Uterus (tissue), 4 donors: ENCODE measurements around the gene GTPBP3. TPM values are rescaled to one million over a fixed set of nuclear protein-coding genes. Genes with fewer than 3 reads are reported as not detected.
"Not testable (repeated sequence)": the region's sequence is repeated elsewhere in the genome, so short reads cannot be mapped to it uniquely, and the experiment has no call there.

ENCODE experiments used
- DNase-seq, 2 donors: peaks; one replicate each; pipeline ENCODE4 v3.0.0-alpha.2; 2019 to 2020
- H3K27ac ChIP-seq, 2 donors: fragments of 200-600 bp; sonication (generic); 1 replicate in 1 of 2; 2 replicates in 1 of 2; pipeline ENCODE4 v1.5.1; 2016 to 2018
- H3K27me3 ChIP-seq, 2 donors: fragments of 200-600 bp; sonication (generic); one replicate each; pipeline ENCODE4 v1.5.1; 2018 to 2019; ENCODE audit warnings: control low read depth in 1 of 2
- H3K36me3 ChIP-seq, 2 donors: fragments of 200-600 bp; sonication (generic); one replicate each; pipeline ENCODE4 v1.5.1; 2019; ENCODE audit warnings: control low read depth in 1 of 2
- H3K4me1 ChIP-seq, 2 donors: fragments of 200-600 bp; sonication (generic); one replicate each; pipeline ENCODE4 v1.5.1; 2018 to 2019; ENCODE audit warnings: control low read depth in 1 of 2
- H3K4me3 ChIP-seq, 2 donors: fragments of 200-600 bp; sonication (generic); 1 replicate in 1 of 2; 2 replicates in 1 of 2; pipeline ENCODE4 v1.5.1; 2018 to 2019; ENCODE audit warnings: mild to moderate bottlenecking in 1 of 2
- H3K9me3 ChIP-seq, 2 donors: fragments of 200-600 bp; sonication (generic); one replicate each; pipeline ENCODE4 v1.5.1; 2019; ENCODE audit warnings: control low read depth in 1 of 2
- CTCF ChIP-seq, 4 experiments: fragments of 200-600 bp in 2 of 4; fragments of 450-650 bp in 2 of 4; sonication (generic) in 2 of 4; IDR thresholded peaks; one replicate each; pipeline ENCODE4 v1.5.1; 2016 to 2019; ENCODE audit warnings: antibody characterized with exemption in 4 of 4, mild to moderate bottlenecking in 2 of 4, moderate library complexity in 1 of 4
- POLR2A ChIP-seq, 2 donors: fragments of 450-650 bp; IDR thresholded peaks; one replicate each; pipeline ENCODE4 v1.6.1; 2016; ENCODE audit warnings: antibody characterized with exemption in 2 of 2, mild to moderate bottlenecking in 1 of 2, moderate library complexity in 1 of 2
- intact Hi-C: fragments of 100-400 bp; cut with DNase I; formaldehyde crosslinking; loops from one replicate; pipeline ENCODE4 v1.15.1; 2023; ENCODE audit warnings: low total_unique reads
- total RNA-seq, 4 donors: library from RNA; depleted of rRNA in 3 of 4; stranded (reverse); fragments of >200 nt in 3 of 4; gene quantifications; one replicate each; pipeline versions ENCODE4 v1.1.0 to v1.2.4, GENCODE V29; 2014 to 2023
- donor health status: DM: yes; HTN: yes; CAD: no.

The GTPBP3 gene
- total RNA-seq, 4 donors from 2014 or later, result 0.88 to 31.2 (median 24.4) TPM

DNA sequence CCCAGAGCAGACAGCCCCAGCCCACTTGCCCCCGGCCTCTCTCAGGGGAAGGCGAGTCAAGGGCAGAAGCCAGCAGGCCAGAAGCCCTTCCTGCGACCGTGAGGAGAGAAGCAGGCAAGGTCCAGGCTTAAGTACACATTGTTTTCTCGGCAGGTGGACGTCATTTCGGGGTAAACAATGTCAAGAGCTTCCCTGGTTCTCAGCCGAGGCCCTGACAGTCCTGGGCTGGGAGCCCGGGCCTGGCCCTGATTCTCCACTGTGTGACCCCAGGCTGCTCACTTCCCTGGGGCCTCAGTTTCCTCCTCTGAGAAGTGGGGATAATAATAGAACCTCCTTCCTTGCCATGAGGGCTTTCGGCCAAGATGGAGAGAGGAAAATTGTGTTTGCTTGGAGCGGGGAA is 20.4 kb downstream of the GTPBP3 start:
- Histone ChIP-seq H3K4me3 (no peak overlapping the region), H3K9me3 (no peaks in the 10 kb centered on the region), H3K27ac (peak overlapping the region; percentile 51 to 57), H3K27me3 (no peaks in the 10 kb centered on the region), H3K36me3 (no peaks in the 10 kb centered on the region), H3K4me1 (no peaks in the 10 kb centered on the region)
- TF ChIP-seq CTCF (IDR thresholded peaks at IDR 0.05) (no peak), POLR2A (IDR thresholded peaks at IDR 0.05) (no peak)
- intact Hi-C loops, result no loop called here
- no peak for DNase-seq

DNA sequence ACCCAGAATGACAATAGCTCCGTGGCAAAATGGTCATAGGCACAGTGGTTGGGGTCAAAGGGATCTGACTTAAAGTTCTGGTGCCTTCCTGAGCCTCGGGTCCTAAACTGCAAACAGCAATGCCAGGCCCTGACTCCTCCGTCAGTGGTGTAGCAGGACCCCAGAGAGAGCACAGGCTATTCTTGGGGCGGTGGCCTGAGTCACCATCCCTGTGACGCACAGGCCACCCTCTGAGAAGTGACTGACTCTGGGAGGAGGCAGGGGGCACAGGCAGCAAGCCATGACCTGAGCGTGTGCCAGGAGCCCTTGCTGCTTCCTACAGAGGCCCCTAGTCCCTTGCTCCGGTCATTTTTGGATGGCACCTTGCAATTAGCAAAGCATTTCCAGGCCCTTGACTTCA is 21.0 kb downstream of the GTPBP3 start:
- peak overlapping the region; percentile 51 to 57 for H3K27ac ChIP-seq
- no peak for TF ChIP-seq CTCF (IDR thresholded peaks at IDR 0.05)
- TF ChIP-seq POLR2A (IDR thresholded peaks at IDR 0.05), result no peak
- H3K27me3 ChIP-seq, result no peaks in the 10 kb centered on the region
- DNase-seq, result peak; percentile 42 to 48
- no peaks in the 10 kb centered on the region for H3K4me1 ChIP-seq
- intact Hi-C loops, result no loop called here
- H3K36me3 ChIP-seq, result no peaks in the 10 kb centered on the region
- H3K9me3 ChIP-seq, result no peaks in the 10 kb centered on the region
- no peak overlapping the region for H3K4me3 ChIP-seq

DNA sequence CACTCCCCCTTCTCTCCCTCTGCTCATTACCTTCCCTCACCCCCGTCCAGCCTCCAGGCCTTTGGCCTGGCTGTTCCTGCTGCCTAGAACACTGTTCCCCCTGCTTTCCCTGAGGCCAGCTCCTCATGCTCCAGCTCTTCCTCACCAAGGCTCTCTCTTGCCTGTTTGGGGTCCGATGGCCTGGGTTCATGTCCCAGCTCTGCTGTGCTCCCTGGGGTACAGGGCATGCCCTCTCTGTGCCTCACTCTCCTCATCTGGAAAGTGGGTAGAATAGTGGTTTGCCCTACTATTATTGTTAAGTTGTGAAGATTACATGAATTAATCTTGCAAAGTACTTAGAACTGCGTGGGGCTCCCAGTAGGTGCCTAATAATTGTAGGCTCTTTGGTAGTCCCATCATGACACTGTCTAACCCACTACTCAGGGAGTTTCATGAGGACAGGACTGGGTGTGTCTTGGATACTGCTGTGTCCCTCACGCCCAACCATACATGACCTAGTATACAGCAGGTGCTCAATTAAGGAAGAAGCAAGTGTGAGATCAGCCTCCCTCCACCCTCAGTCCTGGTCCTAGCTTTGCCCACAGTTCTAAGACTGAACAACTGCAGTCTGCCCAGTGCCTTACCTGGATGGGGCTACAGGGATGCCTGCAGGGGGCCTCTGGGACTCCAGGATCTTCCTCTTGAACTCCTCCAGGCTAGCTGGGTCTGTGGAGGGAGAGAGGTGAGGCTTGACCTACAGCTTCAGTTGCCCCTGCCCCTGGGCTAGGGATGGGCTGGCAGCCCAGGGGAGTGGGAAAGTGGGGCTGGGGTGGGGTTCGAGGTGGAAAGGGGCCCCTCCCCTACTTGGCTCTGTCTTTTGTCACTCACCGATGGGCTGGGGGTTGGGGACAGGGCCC is 22.8 kb downstream of the GTPBP3 start:
- TF ChIP-seq POLR2A (IDR thresholded peaks at IDR 0.05) (no peak), CTCF (IDR thresholded peaks at IDR 0.05) (no peak)
- no peak for DNase-seq
- intact Hi-C loops, result no loop called here
- H3K9me3 ChIP-seq, result no peaks in the 10 kb centered on the region
- no peaks in the 10 kb centered on the region for H3K36me3 ChIP-seq
- no peak overlapping the region for H3K4me3 ChIP-seq
- H3K4me1 ChIP-seq, result no peaks in the 10 kb centered on the region
- H3K27me3 ChIP-seq, result no peaks in the 10 kb centered on the region
- H3K27ac ChIP-seq, result no peak overlapping the region

DNA sequence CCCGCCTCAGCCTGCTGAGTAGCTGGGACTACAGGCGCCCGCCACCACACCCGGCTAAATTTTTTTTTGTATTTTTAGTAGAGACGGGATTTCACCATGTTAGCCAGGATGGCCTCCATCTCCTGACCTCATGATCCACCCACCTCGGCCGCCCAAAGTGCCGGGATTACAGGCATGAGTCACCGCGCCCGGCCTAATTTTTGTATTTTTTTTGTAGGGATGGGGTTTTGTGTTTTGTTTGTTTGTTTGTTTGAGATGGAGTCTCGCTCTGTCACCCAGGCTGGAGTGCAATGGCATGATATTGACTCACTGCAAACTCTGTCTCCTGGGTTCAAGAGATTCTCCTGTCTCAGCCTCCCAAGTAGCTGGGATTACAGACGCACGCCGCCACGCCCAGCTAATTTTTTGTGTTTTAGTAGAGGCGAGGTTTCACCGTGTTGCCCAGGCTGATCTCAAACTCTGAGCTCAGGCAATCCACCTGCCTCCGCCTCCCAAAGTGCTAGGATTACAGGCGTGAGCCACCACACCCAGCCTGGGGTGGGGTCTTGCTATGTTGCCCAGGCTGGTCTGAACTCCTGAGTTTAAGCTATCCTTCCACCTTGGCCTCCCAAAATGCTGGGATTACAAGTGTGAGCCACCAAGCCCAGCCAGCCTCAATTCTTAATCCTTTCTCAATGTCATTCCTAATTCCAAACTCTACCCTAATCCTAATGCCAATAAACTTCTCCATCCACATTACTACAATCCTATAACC is 26.7 kb downstream of the GTPBP3 start:
- H3K4me1 ChIP-seq, H3K9me3 ChIP-seq, DNase-seq, H3K27me3 ChIP-seq, intact Hi-C loops, H3K4me3 ChIP-seq, H3K36me3 ChIP-seq, H3K27ac ChIP-seq: not testable (repeated sequence)

GRCh38 chr19:17365361-17365760 is 28.0 kb downstream of the GTPBP3 start:
- Histone ChIP-seq H3K4me3 (no peak overlapping the region), H3K27me3 (no peaks in the 10 kb centered on the region), H3K9me3 (no peaks in the 10 kb centered on the region), H3K4me1 (no peaks in the 10 kb centered on the region), H3K36me3 (no peaks in the 10 kb centered on the region), H3K27ac (no peak overlapping the region)
- TF ChIP-seq CTCF (IDR thresholded peaks at IDR 0.05) (no peak), POLR2A (IDR thresholded peaks at IDR 0.05) (no peak)
- no peak for DNase-seq
- intact Hi-C loops, result no loop called here
